Osteoblast (primary cell): ENCODE results near the gene MATR3. TPM values are rescaled to one million over a fixed set of nuclear protein-coding genes. Genes with fewer than 3 reads are reported as not detected.

Source experiments
- DNase-seq: peaks from one replicate; pipeline ENCODE4 v3.0.0; 2011; ENCODE audit warnings: low spot score, mixed read lengths; ENCODE audit not compliant: insufficient read length; ENCODE audit errors: missing footprints
- H2AFZ ChIP-seq: 2 replicates; pipeline ENCODE4 v1.6.0; 2011; ENCODE audit warnings: mild to moderate bottlenecking, low read length
- H3K27ac ChIP-seq: 2 replicates; pipeline ENCODE4 v1.5.1; 2011; ENCODE audit warnings: mild to moderate bottlenecking, low read depth, low read length, moderate library complexity
- H3K27me3 ChIP-seq: 2 replicates; pipeline ENCODE4 v1.6.0; 2012; ENCODE audit warnings: mild to moderate bottlenecking, control low read depth, inconsistent platforms, low read length, moderate library complexity; ENCODE audit not compliant: insufficient read depth
- H3K36me3 ChIP-seq: 2 replicates; pipeline ENCODE4 v1.5.1; 2011; ENCODE audit warnings: mild to moderate bottlenecking, low read length, control low read depth, moderate library complexity; ENCODE audit not compliant: insufficient read depth
- H3K4me1 ChIP-seq: 2 replicates; pipeline ENCODE4 v1.5.1; 2011; ENCODE audit warnings: mild to moderate bottlenecking, low read length, control low read depth, moderate library complexity; ENCODE audit not compliant: insufficient read depth
- H3K4me2 ChIP-seq: 2 replicates; pipeline ENCODE4 v1.6.0; 2011; ENCODE audit warnings: mild to moderate bottlenecking, low read length; ENCODE audit not compliant: insufficient read depth
- H3K4me3 ChIP-seq: fragments of 200-600 bp; sonication (generic); 3 replicates; pipeline ENCODE4 v1.5.1; 2012; ENCODE audit warnings: mild to moderate bottlenecking, low read length, inconsistent platforms; ENCODE audit not compliant: insufficient read depth
- H3K79me2 ChIP-seq: 2 replicates; pipeline ENCODE4 v1.6.0; 2012; ENCODE audit warnings: mild to moderate bottlenecking, low read length, control low read depth, inconsistent platforms; ENCODE audit not compliant: insufficient read depth
- H3K9me3 ChIP-seq: 2 replicates; pipeline ENCODE4 v1.5.1; 2011; ENCODE audit warnings: low read depth, low read length, control low read depth
- H4K20me1 ChIP-seq: 2 replicates; pipeline ENCODE4 v1.6.0; 2012; ENCODE audit warnings: mild to moderate bottlenecking, low read length, control low read depth; ENCODE audit not compliant: insufficient read depth
- total RNA-seq: library from RNA; depleted of rRNA; stranded (reverse); fragments of >200 nt; gene quantifications from 2 replicates; pipeline ENCODE4 v1.2.3, GENCODE V29; 2012
- TF ChIP-seq, protein P1 (sequence below): IDR thresholded peaks from 2 replicates; pipeline ENCODE4 v1.5.1; 2011; ENCODE audit warnings: mild to moderate bottlenecking, low read depth, low read length, moderate library complexity; ENCODE audit errors: extremely low read depth

The MATR3 gene
- total RNA-seq, 1 donor: 284 TPM

DNA sequence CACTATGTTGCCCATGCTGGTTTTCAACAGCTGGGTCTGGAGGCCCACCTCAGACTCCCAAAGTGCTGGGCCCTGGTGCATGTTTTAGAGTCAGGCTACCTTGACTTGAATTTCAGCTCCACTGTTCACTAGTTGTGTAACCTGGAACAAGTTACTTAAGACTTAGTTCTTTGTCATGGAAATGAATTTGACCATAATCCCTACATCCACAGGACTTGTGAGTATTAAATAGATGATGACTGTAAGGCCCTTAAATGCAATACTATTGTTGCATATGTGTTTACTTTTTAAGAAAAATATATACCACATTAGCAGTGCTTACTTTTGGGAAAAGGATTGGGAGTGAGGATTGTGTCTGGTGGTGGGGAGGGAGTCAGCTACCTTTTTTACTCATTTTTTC, 64.5 kb downstream of the MATR3 start:
- no peaks in the 10 kb centered on the region for H3K27me3 ChIP-seq
- H3K27ac ChIP-seq: no peak overlapping the region
- H3K9me3 ChIP-seq: no peaks in the 10 kb centered on the region
- peaks cover 8% of the 10 kb centered on the region for H3K36me3 ChIP-seq
- H3K4me2 ChIP-seq: no peak overlapping the region
- peaks cover 10% of the 10 kb centered on the region for H3K4me1 ChIP-seq
- TF ChIP-seq, protein P1, sequence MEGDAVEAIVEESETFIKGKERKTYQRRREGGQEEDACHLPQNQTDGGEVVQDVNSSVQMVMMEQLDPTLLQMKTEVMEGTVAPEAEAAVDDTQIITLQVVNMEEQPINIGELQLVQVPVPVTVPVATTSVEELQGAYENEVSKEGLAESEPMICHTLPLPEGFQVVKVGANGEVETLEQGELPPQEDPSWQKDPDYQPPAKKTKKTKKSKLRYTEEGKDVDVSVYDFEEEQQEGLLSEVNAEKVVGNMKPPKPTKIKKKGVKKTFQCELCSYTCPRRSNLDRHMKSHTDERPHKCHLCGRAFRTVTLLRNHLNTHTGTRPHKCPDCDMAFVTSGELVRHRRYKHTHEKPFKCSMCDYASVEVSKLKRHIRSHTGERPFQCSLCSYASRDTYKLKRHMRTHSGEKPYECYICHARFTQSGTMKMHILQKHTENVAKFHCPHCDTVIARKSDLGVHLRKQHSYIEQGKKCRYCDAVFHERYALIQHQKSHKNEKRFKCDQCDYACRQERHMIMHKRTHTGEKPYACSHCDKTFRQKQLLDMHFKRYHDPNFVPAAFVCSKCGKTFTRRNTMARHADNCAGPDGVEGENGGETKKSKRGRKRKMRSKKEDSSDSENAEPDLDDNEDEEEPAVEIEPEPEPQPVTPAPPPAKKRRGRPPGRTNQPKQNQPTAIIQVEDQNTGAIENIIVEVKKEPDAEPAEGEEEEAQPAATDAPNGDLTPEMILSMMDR: no peak
- no peak overlapping the region for H2AFZ ChIP-seq
- H3K79me2 ChIP-seq: peaks cover 92% of the 10 kb centered on the region
- DNase-seq: no peak
- peaks cover 59% of the 10 kb centered on the region for H4K20me1 ChIP-seq
- no peak overlapping the region for H3K4me3 ChIP-seq

DNA sequence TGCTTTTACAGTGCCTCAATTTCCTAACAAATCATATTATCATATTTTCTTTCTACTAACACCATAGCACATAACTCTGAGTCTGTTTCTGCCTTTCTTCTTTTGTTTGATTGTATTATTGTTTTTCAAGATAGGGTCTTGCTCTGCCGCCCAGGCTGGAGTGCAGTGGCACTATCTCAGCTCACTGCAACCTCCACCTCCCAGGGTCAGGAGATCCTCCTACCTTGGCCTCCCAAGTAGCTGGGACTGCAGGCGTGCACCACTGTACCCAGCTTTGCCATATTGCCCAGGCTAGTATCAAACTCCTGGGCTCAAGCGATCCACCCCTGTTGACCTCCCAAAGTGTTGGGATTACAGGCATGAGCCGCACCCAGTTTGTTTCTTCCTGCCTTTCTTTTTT, 66.8 kb downstream of the MATR3 start:
- H3K4me2 ChIP-seq: no peak overlapping the region
- TF ChIP-seq, protein P1: no peak
- H3K4me3 ChIP-seq: no peak overlapping the region
- no peak overlapping the region for H2AFZ ChIP-seq
- H4K20me1 ChIP-seq: peaks cover 42% of the 10 kb centered on the region
- H3K27me3 ChIP-seq: no peaks in the 10 kb centered on the region
- H3K4me1 ChIP-seq: peaks cover 10% of the 10 kb centered on the region
- no peak overlapping the region for H3K27ac ChIP-seq
- peaks cover 15% of the 10 kb centered on the region for H3K36me3 ChIP-seq
- no peaks in the 10 kb centered on the region for H3K9me3 ChIP-seq
- DNase-seq: no peak
- peaks cover 81% of the 10 kb centered on the region for H3K79me2 ChIP-seq

DNA sequence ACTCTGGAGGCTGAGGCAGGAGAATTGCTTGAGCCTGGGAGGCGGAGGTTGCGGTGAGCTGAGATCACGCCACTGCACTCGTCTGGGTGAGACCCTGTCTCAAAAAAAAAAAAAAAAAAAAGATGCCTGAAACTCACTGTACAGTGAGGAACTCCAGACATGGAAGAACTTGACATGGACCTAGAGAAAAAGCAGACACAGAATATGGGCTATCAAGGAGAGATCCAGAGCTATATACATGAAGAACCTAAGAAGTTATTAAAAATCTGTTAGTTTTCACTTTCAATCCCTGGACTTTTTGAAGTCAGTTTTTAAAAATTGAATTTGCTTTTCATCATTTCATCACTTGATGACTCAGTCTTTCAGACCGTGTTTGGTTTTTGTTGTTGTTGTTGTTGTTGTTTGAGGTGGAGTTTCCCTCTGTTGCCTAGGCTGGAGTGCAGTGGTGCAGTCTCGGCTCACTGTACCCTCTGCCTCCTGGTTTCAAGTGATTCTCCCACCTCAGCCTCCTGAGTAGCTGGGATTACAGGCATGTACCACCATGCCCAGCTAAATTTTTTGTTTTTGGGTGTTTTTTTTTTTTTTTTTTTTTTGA, 68.4 kb downstream of the MATR3 start:
- Histone ChIP-seq H3K27ac (peak overlapping the region; percentile 20), H3K4me2 (no peak overlapping the region), H2AFZ (no peak overlapping the region), H3K4me1 (peaks cover 10% of the 10 kb centered on the region), H3K9me3 (no peaks in the 10 kb centered on the region), H3K36me3 (peaks cover 31% of the 10 kb centered on the region), H3K27me3 (no peaks in the 10 kb centered on the region), H3K4me3 (no peak overlapping the region), H3K79me2 (peaks cover 70% of the 10 kb centered on the region), H4K20me1 (peaks cover 36% of the 10 kb centered on the region)
- TF ChIP-seq, protein P1: no peak
- DNase-seq: no peak

DNA sequence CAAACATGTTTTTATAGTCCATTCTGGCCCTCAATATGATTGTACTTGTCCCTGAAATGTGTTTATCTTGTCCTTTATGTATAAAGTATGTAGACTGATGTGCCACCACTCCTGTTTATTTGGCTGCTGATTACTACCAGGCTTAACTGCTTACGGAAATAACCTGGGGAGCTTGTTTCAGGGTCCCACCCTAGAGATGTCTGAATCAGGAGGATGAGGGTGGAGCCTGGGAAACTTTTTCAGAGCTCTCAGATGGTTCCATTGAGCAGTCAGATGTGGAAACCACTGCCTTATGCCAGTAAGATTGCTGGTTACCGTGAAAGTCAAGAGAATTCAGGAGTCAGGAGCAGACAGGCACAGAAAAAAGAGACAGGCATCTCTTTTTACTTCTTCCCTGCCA, 70.4 kb downstream of the MATR3 start:
- Histone ChIP-seq H3K4me1 (peaks cover 16% of the 10 kb centered on the region), H2AFZ (no peak overlapping the region), H3K4me2 (no peak overlapping the region), H3K36me3 (peaks cover 39% of the 10 kb centered on the region), H3K4me3 (no peak overlapping the region), H3K9me3 (no peaks in the 10 kb centered on the region), H3K79me2 (peaks cover 55% of the 10 kb centered on the region), H3K27ac (no peak overlapping the region), H4K20me1 (peaks cover 18% of the 10 kb centered on the region), H3K27me3 (no peaks in the 10 kb centered on the region)
- DNase-seq: no peak
- TF ChIP-seq, protein P1: no peak
